Panc1 (cell line): ENCODE results near the gene MAP2K5. TPM values are rescaled to one million over a fixed set of nuclear protein-coding genes. Genes with fewer than 3 reads are reported as not detected.

Experiments used
- ATAC-seq: fragments of 200-7000 bp; cut with Tn5 transposase; 2 replicates; pipeline ENCODE4 v1.9.1; 2020; ENCODE audit warnings: mild to moderate bottlenecking, moderate library complexity
- BruUV-seq: library from RNA; stranded (reverse); fragments of 400-500 nt; replicated peaks from 2 replicates; lab custom pipeline; 2021; lab: Mats Ljungman, UMichigan
- CTCF ChIA-PET: fragments of 300-600 bp; sonication (Branson Sonifier 250); formaldehyde crosslinking; loops from one replicate; lab custom pipeline; 2022; ENCODE audit warnings: antibody characterized with exemption; lab: Charles Lee
- POLR2A ChIA-PET: fragments of 300-600 bp; sonication (Branson Sonifier 250); formaldehyde crosslinking; loops from one replicate; lab custom pipeline; 2022; ENCODE audit warnings: antibody characterized with exemption; lab: Charles Lee
- DNase-seq: peaks from one replicate; pipeline ENCODE4 v3.0.0-alpha.2; 2010; ENCODE audit warnings: low read depth, low spot score
- H3K27ac ChIP-seq: 2 replicates; pipeline ENCODE4 v1.5.1; 2011; ENCODE audit warnings: mild to moderate bottlenecking, low read length, inconsistent platforms
- H3K27me3 ChIP-seq: fragments of 200-500 bp; sonication (Bioruptor generic); 2 replicates; pipeline ENCODE4 v1.6.0; 2014; ENCODE audit warnings: low read length, inconsistent platforms; ENCODE audit not compliant: control insufficient read depth, insufficient read depth
- H3K36me3 ChIP-seq: fragments of 200-500 bp; sonication (Bioruptor generic); 2 replicates; pipeline ENCODE4 v1.5.1; 2014; ENCODE audit warnings: inconsistent platforms, mild to moderate bottlenecking, low read length, moderate library complexity; ENCODE audit not compliant: control insufficient read depth, insufficient read depth
- H3K4me1 ChIP-seq: 2 replicates; pipeline ENCODE4 v1.5.1; 2011; ENCODE audit warnings: inconsistent platforms, mild to moderate bottlenecking, low read length, moderate library complexity; ENCODE audit not compliant: control insufficient read depth, insufficient read depth
- H3K4me3 ChIP-seq, 2 experiments: 2 replicates each; pipeline ENCODE4 v1.5.1; 2011 to 2012; ENCODE audit warnings: low read depth in 2 of 2, low read length in 2 of 2, mild to moderate bottlenecking in 2 of 2, inconsistent platforms in 1 of 2, moderate library complexity in 1 of 2
- H3K9me3 ChIP-seq: fragments of 200-500 bp; sonication (Bioruptor generic); 2 replicates; pipeline ENCODE4 v1.5.1; 2014; ENCODE audit warnings: low read depth, mild to moderate bottlenecking, inconsistent platforms, low read length, moderate library complexity; ENCODE audit not compliant: control insufficient read depth, insufficient read depth
- POLR2AphosphoS5 ChIP-seq: IDR thresholded peaks from 2 replicates; pipeline ENCODE4 v1.6.1; 2012; ENCODE audit warnings: mild to moderate bottlenecking, low read depth, low read length, moderate library complexity
- SIN3A ChIP-seq: IDR thresholded peaks from 2 replicates; pipeline ENCODE4 v1.6.1; 2012; ENCODE audit warnings: low read depth, mild to moderate bottlenecking, low read length, moderate library complexity, borderline replicate concordance; ENCODE audit not compliant: insufficient read depth
- TCF7L2 ChIP-seq: IDR thresholded peaks from 2 replicates; pipeline ENCODE4 v1.6.1; 2011; ENCODE audit warnings: mild to moderate bottlenecking, low read depth, low read length, inconsistent platforms
- in situ Hi-C: cut with HindIII; loops from 2 replicates; pipeline ENCODE4 v1.10.0; 2016; ENCODE audit warnings: low sequenced_read_pairs, low pct_unique_long_range_greater_than_20kb
- intact Hi-C: fragments of 100-400 bp; cut with micrococcal nuclease; formaldehyde crosslinking; loops from one replicate; pipeline ENCODE4 v1.10.0; 2022; ENCODE audit not compliant: unreplicated experiment
- total RNA-seq: library from RNA; stranded (reverse); gene quantifications from one replicate; pipeline ENCODE4 v1.2.1, GENCODE V29; 2021; ENCODE audit not compliant: unreplicated experiment
- TF ChIP-seq, protein P1 (sequence below), 2 experiments: IDR thresholded peaks; 2 replicates each; pipeline ENCODE4 v1.6.1; 2011 to 2012; ENCODE audit warnings: low read depth in 2 of 2, control low read depth in 1 of 2, low read length in 1 of 2, mild to moderate bottlenecking in 1 of 2, moderate library complexity in 1 of 2; ENCODE audit not compliant: insufficient read depth in 1 of 2
- TF ChIP-seq, protein P2 (sequence below): fragments of 450-650 bp; IDR thresholded peaks from 2 replicates; pipeline ENCODE4 v1.5.1; 2017; ENCODE audit warnings: mild to moderate bottlenecking

The MAP2K5 gene
- total RNA-seq, 1 experiment from 2014 or later = 18.3 TPM

DNA sequence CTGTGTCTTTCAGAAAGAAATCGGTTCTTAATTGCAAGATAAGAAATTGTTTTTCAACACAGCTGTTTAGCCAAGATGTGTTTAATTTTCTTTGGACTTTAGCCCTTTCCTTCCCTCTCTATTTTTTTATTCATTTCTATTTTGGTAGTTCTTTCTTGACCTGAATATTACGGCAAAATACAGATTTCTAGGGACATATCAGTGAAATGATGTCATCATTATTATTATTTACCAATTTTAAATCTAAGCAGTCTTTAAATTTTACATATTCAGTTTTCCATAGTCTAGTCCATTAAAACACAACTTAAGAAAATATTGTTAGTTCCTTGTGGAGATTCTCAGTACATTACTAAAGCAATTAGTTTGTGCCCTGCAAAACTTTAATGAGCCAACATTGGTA lies 104.3 kb downstream of the MAP2K5 start:
- CTCF ChIA-PET = no interaction called here
- POLR2A ChIA-PET = no interaction called here
- ATAC-seq (no peak), DNase-seq (no peak)
- intact Hi-C loops (no loop called here), in situ Hi-C loops (no loop called here)
- H3K4me1 ChIP-seq = no peaks in the 10 kb centered on the region
- TF ChIP-seq POLR2AphosphoS5 = no peak
- TF ChIP-seq SIN3A = no peak
- TF ChIP-seq TCF7L2 = no peak
- TF ChIP-seq, protein P1, sequence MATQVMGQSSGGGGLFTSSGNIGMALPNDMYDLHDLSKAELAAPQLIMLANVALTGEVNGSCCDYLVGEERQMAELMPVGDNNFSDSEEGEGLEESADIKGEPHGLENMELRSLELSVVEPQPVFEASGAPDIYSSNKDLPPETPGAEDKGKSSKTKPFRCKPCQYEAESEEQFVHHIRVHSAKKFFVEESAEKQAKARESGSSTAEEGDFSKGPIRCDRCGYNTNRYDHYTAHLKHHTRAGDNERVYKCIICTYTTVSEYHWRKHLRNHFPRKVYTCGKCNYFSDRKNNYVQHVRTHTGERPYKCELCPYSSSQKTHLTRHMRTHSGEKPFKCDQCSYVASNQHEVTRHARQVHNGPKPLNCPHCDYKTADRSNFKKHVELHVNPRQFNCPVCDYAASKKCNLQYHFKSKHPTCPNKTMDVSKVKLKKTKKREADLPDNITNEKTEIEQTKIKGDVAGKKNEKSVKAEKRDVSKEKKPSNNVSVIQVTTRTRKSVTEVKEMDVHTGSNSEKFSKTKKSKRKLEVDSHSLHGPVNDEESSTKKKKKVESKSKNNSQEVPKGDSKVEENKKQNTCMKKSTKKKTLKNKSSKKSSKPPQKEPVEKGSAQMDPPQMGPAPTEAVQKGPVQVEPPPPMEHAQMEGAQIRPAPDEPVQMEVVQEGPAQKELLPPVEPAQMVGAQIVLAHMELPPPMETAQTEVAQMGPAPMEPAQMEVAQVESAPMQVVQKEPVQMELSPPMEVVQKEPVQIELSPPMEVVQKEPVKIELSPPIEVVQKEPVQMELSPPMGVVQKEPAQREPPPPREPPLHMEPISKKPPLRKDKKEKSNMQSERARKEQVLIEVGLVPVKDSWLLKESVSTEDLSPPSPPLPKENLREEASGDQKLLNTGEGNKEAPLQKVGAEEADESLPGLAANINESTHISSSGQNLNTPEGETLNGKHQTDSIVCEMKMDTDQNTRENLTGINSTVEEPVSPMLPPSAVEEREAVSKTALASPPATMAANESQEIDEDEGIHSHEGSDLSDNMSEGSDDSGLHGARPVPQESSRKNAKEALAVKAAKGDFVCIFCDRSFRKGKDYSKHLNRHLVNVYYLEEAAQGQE (IDR thresholded peaks at IDR 0.05; ENCODE audit: insufficient read depth in 1 of 2, low read depth in 2 of 2, low read length in 1 of 2) = no peak
- TF ChIP-seq, protein P2, sequence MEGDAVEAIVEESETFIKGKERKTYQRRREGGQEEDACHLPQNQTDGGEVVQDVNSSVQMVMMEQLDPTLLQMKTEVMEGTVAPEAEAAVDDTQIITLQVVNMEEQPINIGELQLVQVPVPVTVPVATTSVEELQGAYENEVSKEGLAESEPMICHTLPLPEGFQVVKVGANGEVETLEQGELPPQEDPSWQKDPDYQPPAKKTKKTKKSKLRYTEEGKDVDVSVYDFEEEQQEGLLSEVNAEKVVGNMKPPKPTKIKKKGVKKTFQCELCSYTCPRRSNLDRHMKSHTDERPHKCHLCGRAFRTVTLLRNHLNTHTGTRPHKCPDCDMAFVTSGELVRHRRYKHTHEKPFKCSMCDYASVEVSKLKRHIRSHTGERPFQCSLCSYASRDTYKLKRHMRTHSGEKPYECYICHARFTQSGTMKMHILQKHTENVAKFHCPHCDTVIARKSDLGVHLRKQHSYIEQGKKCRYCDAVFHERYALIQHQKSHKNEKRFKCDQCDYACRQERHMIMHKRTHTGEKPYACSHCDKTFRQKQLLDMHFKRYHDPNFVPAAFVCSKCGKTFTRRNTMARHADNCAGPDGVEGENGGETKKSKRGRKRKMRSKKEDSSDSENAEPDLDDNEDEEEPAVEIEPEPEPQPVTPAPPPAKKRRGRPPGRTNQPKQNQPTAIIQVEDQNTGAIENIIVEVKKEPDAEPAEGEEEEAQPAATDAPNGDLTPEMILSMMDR = no peak
- no peaks in the 10 kb centered on the region for H3K9me3 ChIP-seq
- no peaks in the 10 kb centered on the region for H3K27me3 ChIP-seq
- no TSS peak for BruUV-seq
- H3K27ac ChIP-seq = no peak overlapping the region
- H3K36me3 ChIP-seq = no peaks in the 10 kb centered on the region
- no peak overlapping the region for H3K4me3 ChIP-seq

DNA sequence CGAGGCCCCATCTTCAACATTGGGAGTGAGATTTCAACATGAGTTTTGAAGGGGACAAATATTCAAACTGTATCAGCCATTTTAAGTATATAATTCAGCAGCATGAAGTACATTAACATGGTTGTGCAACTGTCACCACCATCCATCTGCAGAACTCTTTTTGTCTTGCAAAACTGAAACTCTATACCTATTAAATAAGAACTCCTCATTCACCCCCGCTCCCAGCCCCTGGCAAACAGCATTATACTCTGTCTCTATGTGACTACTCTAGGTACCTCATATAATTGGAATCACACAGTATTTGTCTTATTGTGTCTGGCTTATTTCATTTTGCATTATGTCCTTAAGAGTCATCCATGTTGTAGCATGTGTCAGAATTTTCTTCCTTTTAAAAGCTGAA lies 110.1 kb downstream of the MAP2K5 start:
- Histone ChIP-seq H3K27ac (no peak overlapping the region), H3K4me1 (no peaks in the 10 kb centered on the region), H3K9me3 (peaks cover 9% of the 10 kb centered on the region; the same call in 1 of the 2 replicates), H3K27me3 (no peaks in the 10 kb centered on the region), H3K4me3 (no peak overlapping the region), H3K36me3 (peaks cover under 1% of the 10 kb centered on the region; the same call in 1 of the 2 replicates)
- CTCF ChIA-PET = no interaction called here
- TF ChIP-seq POLR2AphosphoS5 = no peak
- no peak for TF ChIP-seq SIN3A
- TF ChIP-seq, protein P1 (IDR thresholded peaks at IDR 0.05; ENCODE audit: insufficient read depth in 1 of 2, low read depth in 2 of 2, low read length in 1 of 2) = no peak
- TF ChIP-seq TCF7L2 = no peak
- TF ChIP-seq, protein P2 = no peak
- intact Hi-C loops (no loop called here), in situ Hi-C loops (no loop called here)
- DNase-seq (no peak), ATAC-seq (no peak)
- BruUV-seq = no TSS peak
- POLR2A ChIA-PET = no interaction called here
